NCI-H2196 (cell line): ENCODE data around the gene MEGF11.
"Not testable (repeated sequence)": the region's sequence is repeated elsewhere in the genome, so short reads cannot be mapped to it uniquely, and the experiment has no call there.

Source experiments
- DNase-seq: peaks from one replicate; lab custom pipeline; 2025; ENCODE audit not compliant: unreplicated experiment; lab: John Stamatoyannopoulos, UW

The MEGF11 gene

DNA sequence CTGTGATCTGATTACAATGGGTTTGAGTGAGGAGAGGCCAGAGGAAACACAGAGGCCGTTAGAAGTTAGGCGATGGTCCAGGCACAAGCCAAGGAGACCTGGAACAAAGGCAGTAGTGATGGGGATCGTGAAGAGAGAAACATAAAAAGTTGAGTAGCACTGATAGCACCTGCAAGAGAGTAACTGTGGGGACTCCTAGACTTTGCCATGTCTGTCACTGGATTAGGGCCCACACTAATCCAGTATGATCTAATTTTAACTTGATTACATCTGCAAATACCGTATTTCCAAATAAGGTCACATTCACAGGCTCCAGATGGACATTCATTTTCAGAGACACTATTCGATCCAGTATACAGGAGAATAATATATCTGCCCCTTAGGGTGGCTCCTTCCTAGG lies 239.5 kb downstream of the MEGF11 start:
- no peak for DNase-seq

DNA sequence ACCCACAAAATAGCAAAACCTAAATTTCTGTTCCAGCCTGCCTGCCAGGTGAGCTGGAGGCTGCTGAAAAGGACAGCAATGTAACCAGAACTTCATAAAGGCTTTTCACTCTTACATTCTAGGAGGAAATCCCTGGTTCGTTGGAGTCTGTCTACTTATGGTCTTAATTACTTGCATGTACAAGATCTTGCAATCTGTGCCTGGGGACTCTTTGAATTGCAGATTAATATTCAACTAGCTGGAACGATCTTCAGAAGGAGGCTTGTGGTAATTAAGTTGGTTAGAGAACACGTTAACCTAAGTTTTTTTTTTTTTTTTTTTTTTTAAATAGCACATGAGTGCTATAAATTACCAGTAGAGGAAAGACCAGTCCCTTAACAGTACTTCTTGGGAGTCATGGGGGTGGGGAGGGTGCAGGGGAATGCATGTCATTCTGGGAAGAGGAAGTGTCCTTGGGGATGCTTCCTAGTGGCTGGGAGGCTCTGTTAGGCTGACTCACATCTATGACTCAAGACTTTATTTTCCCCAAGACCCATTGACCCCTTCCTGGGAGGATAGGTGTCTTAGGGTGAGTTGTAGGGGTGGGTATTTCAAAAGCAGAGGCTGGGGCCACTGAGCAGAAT lies 244.5 kb downstream of the MEGF11 start:
- DNase-seq: no peak

DNA sequence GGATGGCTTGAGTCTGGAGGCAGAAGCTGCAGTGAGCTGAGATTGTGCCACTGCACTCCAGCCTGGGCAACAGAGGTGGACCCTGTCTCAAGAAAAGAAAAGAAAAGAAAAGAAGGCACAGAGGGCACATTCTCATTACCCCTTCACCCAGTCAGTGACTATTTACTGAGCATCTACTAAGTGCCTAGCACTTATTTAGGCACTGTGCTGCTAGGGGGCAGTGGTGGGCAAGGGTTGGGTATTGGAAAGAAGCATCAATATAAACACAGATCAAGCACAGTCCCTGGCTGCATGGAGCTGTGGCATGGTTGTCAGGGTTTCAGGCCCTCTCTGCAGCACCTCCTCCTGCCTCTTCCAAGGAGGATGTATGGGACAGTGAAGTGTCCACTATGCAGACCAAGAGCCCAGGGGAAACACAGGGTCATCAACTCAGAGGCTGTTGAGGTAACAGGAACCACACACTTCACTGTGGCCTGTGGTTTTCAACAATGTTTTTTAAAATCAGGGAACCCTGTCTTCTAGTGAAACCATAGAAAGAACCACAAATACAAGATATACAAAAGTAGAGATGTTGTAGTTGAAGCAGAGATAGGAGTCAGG lies 245.8 kb downstream of the MEGF11 start:
- DNase-seq: no peak

DNA sequence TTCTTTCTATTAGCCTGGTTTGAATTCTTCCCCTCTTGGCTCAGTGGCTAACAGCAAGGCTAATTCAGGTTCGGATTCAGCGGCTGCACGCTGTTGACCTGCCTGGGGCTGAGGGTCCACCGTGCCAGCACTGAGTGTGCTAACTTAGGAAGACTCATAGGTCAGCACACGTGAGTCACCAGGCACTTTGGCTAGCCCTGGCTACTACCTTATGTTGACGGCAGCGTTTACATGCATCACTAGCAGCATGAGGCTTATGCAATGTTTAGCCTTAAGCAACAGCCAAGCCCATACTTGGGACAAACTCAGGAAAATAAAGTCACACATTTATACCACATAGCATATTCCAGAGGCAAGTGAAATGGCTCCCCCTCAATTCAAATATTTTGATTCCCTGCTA lies 246.6 kb downstream of the MEGF11 start:
- DNase-seq: no peak

DNA sequence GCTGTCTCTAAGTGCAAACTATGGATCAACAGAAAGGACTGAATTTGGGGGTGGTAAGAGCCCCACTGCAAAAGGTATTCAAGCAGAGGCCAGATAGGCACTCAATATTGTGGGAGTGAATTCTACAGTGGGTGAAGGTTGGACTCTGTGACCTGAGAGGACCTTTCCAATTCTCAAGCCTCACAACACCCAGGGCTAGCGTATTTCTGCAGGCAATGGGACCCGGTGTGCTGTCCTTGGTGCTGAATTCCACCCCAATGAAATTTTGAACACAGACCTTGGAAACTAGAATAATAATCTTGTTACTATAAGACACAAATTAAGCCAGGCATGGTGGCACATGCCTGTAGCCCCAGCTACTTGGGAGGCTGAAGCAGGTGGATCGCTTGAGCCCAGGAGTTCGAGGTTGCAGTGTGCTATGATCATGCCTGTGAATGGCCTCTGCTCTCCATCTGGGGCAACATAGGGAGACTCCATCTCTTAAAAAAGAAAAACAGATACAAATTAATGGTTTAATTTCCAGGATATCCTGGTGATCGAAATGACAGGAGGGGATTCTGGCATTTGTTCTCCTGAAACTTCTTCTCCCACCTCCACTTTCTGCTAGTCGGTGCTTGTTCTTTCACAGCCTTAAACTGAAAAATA lies 248.8 kb downstream of the MEGF11 start:
- DNase-seq: no peak

DNA sequence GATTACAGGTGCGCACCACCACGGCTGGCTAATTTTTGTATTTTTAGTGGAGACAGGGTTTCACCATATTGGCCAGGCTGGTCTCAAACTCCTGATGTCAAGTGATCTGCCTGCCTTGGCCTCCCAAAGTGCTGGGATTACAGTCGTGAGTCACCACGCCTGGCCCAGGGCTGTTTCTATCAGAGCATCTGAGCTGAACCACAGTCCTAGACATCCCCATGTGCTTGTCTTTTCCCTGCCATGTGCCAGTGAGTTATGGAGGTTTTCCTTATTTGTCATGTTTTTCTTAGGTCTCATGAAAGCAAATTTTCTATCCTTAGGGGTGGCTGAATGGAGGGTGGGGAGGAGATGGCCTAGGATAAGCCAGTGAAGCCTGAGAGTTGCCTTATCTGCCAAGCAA lies 250.4 kb downstream of the MEGF11 start:
- not testable (repeated sequence) for DNase-seq

DNA sequence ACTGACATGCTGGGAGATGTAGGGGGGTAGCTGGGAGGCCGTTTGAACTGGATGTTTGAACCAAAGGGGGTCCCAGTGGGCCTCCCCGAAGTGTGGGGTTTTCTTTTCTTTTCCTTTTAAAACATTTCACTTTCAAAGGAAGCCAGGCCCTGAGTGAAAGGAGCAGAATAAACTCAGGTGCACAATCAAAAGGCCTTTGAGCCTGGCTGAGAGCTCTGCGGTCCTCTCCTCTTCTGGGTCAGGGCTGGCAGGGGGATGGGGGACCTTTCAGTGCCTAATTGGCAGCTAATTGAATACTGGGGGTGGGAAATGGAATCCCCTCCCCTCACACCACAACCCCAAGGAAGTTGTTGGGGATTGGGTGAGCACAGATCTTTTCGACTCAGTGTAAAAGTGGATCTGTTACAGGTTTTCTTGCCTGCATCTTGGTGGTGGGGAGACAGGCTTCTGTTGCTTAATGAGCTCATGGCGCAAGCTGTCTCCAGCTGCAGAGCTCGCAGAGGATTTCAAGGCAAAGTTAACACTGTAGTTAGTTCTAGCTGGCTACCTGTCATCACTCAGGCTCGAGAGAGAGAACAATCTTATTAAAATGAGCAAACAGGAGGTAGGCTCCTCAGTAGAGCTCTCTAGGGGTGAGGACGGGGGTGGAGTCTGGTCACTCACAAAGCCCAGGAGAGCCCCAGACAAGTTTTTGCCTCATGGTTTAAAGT lies 251.7 kb downstream of the MEGF11 start:
- DNase-seq: no peak

DNA sequence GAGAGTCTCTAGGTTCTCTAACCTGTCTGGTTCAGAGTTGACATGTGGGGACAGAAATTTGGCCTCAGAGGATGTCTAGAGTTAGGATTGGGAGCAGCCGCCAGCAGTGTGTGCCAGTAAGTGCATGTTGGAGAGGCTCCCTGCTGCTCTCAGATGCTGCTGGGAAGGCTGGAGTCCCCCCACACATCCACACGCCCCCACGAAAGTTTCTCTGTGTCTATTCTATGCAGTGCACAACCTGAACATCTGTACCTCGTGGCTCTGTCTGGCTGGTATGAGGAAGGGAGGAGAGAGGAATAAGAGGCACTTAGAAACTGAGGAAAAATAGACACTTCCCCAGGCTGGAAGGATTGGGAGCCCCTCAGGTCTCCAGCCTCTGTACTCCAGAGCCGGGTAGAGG lies 252.5 kb downstream of the MEGF11 start:
- no peak for DNase-seq

DNA sequence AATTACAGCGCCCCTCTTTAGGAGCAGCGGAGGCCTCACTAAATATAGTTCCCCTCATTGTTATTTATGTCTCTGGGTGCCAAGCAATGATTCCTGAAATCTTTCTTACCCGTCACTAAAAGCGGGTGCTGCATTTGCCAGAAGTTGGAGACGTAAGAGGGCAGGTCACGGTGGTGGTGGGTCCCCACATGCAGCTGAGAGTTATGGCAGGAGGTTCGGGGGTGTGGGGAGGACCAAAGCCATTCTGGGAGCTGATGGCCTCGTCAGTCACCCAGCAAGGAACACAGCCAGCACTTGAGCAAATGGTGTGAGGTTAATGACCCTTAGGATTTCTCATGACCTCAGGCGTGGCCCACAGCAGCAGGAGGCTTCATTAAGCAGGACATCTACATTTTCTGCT lies 255.1 kb downstream of the MEGF11 start:
- DNase-seq: no peak

DNA sequence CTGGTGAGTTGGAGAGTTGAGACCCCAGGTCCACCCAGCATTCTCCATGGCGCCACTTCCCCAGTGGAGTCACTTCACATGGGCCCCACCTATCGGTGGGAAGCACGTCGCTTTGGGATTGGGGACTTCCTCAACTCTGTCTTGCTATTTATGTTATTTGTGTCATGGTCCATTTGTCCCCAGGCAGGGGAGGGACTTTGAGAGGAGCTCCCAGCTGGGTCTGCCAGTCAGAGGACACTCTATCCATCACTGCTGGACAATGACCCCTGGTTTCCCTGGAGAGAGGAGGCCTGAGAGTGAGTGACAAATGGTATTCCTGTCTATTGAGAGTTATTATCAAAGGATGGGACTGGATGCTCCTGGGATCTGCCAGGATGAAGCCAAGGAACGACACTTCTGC lies 256.6 kb downstream of the MEGF11 start:
- DNase-seq: no peak

DNA sequence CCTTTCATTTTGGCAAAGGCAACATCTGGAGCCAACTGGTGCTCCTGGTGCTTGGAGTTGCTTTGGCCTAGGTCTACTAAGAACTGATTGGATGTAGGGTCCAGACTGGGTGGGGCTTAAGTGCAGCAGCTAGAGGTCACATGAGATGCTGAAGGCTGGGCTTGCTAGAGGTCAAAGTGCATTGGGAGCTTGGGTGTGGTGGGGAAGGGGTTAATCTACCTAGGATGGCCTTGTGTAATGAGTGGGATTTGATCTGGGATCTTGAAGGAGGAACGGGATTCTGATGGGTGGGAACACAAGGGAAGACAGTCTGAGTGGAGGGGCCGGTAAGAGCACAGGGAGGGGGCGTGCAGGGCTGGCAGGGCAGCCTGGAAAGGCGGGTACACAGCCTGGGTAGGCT lies 258.7 kb downstream of the MEGF11 start:
- DNase-seq: no peak

DNA sequence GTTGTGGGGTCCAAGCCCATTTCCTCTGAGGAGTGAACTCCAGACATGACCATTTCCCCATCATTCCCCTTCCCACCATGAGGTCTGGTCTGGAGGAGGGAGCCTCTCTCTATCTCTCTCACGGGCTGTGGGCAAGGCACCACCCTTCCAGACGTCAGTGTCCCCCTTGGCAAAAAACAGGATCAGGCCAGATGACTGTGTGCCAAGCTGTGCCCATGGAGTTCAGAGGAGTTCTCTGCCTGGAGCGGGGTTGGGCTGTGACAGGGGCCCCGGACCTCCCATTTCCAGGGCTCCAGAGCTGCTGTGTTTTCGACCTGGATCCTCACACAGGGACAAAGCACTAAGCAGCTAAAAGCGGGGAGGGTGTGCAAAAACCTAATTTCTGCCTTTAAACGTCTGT lies 259.8 kb downstream of the MEGF11 start:
- no peak for DNase-seq

DNA sequence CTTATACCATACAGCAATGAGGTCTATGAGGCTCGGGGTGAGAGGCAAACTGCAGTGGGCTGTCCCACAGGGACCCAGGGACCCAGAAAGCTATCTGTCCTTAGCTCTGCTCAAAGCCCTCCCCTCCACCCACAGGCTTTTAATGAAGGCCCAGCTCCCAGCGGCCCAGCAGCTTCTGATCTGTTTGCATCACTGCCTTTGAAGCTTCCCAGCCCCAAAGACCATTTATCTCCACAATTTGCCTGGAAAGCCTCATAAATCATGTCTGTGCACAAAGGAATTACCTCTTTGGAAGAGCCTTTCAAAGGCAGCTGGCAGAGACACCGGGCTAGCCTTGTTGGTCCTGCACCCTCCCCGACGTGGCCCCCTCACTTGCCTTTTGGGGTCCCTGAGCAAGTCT lies 260.3 kb downstream of the MEGF11 start:
- no peak for DNase-seq

DNA sequence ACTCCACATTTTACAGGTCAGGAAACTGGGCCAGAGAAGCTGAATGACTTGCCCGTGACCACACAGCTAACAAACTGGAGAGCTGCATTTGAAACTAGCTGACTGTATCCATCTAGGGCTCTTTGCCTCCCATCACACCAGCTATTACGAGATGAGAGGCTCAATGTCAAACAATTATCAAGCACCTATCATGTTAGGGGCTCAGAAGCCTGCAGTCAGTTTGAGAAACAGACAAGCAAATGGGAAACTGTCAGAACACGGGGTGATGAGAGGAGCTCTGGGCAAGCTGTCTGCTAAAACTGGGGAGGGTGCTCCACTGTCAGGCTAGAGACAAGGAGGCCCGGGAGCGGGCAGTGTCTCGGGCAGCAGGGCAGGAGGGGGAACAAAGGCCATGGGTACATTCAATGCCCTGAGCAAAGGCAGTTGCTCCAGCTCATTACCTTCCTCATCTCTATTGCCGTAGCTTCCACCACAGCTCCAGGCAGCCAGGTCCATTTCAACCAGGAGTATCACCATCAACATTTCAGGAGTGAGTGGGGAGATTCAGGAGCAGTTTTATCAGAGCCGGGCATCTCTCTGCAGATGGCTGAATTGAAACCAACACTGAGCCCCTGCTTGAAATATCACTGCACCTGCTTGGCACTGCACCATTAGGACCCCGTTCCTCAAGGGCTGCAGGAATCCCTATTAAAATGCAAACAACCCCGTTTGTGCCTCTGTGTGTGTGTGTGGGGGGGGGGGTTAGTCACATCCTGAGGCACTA lies 261.6 kb downstream of the MEGF11 start:
- DNase-seq: no peak

DNA sequence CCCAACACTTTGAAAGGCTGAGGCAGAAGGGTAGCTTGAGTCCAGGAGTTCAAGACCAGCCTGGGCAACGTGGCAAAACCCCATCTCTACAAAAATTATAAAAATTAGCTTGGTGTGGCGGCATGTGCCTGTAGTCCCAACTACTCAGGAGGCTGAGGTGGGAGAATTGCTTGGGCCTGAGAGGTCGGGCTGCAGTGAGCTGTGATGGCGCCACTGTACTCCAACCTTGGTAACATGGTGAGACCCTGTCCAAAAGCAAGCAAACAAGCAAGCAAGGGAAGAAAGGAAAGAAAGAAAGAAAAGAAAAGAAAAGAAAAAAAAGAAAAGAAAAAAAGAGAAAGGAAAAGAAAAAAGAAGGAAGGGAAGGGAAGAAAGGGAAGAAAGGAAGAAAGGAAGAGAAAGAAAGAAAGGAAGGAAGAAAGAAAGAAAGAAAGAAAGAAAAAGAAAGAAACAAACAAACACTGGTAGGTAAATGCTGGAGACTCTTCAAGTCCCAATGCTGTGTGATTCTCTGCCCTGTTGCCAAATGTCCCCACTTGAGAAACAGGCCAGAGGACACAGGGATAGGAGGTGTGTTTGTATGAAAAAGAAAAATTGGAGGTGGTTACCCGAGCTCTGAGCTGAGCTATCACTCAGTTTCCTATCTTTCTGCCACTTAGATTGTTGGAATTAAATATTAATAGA lies 263.1 kb downstream of the MEGF11 start:
- no peak for DNase-seq

DNA sequence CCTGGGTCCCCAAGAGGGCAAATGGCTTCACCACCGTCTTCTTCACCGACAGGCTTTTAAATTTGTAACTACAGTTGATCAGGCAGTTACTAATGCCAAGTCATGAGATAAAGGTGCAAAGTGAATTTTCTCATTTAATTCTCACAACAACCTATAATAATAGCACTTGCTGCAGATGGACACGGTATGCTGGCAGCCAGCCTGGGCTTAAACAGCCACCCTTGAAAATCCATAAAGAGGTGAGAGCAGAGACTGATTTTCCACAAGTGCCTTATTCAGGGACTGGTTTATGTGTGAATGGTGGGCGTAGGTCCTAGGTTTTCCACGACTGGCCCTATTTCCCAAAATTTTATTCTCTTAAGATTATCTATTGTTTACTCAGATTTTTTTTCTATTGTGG lies 266.4 kb downstream of the MEGF11 start:
- DNase-seq: no peak

DNA sequence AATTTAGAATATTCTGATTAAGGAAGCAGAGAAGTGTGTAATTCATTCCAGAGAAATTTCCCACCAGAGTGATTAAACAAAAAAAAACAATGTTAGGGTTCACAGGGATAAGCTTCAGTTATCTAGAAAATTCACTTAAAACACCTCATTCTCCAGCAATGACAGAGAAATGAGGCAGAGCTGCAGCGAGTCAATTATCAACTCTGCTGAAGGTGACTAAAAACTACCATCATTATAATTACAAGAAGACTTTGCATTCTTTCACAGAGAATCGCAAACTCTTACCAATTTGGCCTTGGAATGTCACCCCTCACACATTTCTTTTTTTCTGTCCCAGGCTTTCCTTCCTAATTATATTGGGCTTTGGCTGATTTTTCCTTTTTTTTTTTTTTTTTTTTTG lies 267.1 kb downstream of the MEGF11 start:
- no peak for DNase-seq

DNA sequence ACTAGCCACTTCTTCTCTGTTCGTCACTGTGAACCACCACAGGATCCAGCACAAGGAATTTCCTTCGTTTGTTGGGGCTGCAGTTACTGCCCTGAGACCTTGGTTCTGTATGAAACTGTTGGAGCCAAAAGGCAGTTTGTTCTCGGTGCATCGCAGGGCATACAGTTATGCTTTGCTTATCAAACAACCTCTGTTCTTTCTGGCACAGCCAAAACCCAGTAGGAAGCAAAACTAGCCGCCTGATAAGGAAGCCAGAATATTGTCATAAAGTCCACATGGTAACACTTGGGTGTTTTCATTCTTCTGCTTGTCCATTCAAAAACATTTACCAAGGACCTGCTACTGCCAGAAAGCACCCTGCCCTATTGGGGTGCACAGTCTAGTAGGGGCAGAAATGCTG lies 268.2 kb downstream of the MEGF11 start:
- no peak for DNase-seq

DNA sequence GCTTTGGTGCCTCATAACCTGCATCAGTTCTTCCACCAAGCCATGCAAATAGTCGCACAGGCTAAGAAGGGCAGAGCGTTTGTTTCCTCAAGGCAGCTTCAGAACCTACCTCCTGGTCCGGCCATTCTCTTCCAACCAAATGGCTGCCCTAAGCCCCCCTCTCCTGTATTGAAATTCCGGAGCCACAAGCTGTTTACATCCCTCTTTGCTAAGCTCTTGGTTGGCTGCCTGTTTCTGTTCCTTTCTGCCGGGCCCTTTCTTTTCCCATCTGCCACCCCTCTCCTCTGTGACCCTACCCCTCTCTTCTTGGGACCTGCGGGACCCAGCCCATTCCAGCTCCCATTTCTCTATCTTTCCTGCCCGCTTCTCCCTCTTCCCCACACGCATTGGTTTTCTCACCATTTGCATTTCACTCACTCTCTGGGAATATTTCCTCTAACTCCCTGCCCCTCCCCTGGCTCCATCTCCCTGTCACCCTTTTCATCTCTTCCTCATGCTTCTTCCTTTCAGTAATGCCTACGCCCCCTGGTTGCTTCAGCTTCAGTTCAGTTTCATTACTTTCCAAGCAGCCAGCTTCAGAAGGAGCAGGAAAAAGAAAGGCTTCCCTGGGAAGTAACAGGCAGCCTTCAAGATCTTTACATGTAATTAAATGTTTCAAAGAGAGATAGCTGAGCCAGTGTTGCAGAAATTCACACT lies 270.8 kb downstream of the MEGF11 start:
- DNase-seq: no peak
